H9 (cell line): ENCODE data around the gene POU5F1. TPM values are rescaled to one million over a fixed set of nuclear protein-coding genes. Genes with fewer than 3 reads are reported as not detected.

Source experiments
- DNase-seq: peaks from one replicate; pipeline ENCODE4 v3.0.0-alpha.2; 2017
- H2AFZ ChIP-seq: one replicate; pipeline ENCODE4 v1.6.1; 2013; ENCODE audit warnings: mild to moderate bottlenecking, low read length, control low read depth, moderate library complexity
- H2AK5ac ChIP-seq: 2 replicates; pipeline ENCODE4 v1.6.1; 2013; ENCODE audit warnings: low read length, control low read depth, mixed read lengths; ENCODE audit not compliant: insufficient read length
- H2BK120ac ChIP-seq: one replicate; pipeline ENCODE4 v1.6.1; 2013; ENCODE audit warnings: low read depth, mild to moderate bottlenecking, low read length, control low read depth, inconsistent platforms; ENCODE audit not compliant: poor library complexity, severe bottlenecking
- H2BK12ac ChIP-seq: 2 replicates; pipeline ENCODE4 v1.6.1; 2013; ENCODE audit warnings: low read length, control low read depth, mixed read lengths, low read depth; ENCODE audit not compliant: insufficient read length
- H2BK15ac ChIP-seq: 2 replicates; pipeline ENCODE4 v1.6.1; 2013; ENCODE audit warnings: low read depth, low read length, control low read depth
- H2BK20ac ChIP-seq: one replicate; pipeline ENCODE4 v1.6.1; 2013; ENCODE audit warnings: low read depth, mild to moderate bottlenecking, low read length, control low read depth, inconsistent platforms; ENCODE audit not compliant: poor library complexity, severe bottlenecking
- H2BK5ac ChIP-seq: 2 replicates; pipeline ENCODE4 v1.6.1; 2013; ENCODE audit warnings: low read length, control low read depth, mixed read lengths; ENCODE audit not compliant: insufficient read length
- H3K14ac ChIP-seq: 2 replicates; pipeline ENCODE4 v1.6.1; 2013; ENCODE audit warnings: low read length, control low read depth; ENCODE audit not compliant: insufficient read depth
- H3K18ac ChIP-seq: 2 replicates; pipeline ENCODE4 v1.6.1; 2013; ENCODE audit warnings: low read depth, mild to moderate bottlenecking, mixed read lengths, low read length, control low read depth; ENCODE audit not compliant: insufficient read length
- H3K23ac ChIP-seq: 2 replicates; pipeline ENCODE4 v1.6.1; 2013; ENCODE audit warnings: low read length, control low read depth, mixed read lengths, low read depth; ENCODE audit not compliant: insufficient read length
- H3K23me2 ChIP-seq: 2 replicates; pipeline ENCODE4 v1.6.1; 2013; ENCODE audit warnings: low read depth, mild to moderate bottlenecking, mixed read lengths, low read length, control low read depth; ENCODE audit not compliant: insufficient read length, poor library complexity, severe bottlenecking
- H3K27ac ChIP-seq: 2 replicates; pipeline ENCODE4 v1.5.1; 2013; ENCODE audit warnings: low read length, control low read depth, mixed read lengths, low read depth; ENCODE audit not compliant: insufficient read length
- H3K27me3 ChIP-seq: 2 replicates; pipeline ENCODE4 v1.6.1; 2013; ENCODE audit warnings: low read length, control low read depth, inconsistent platforms; ENCODE audit not compliant: insufficient read depth
- H3K4ac ChIP-seq: 2 replicates; pipeline ENCODE4 v1.6.1; 2013; ENCODE audit warnings: low read depth, mild to moderate bottlenecking, control low read depth, inconsistent platforms, low read length, moderate library complexity
- H3K4me1 ChIP-seq: 2 replicates; pipeline ENCODE4 v1.6.1; 2013; ENCODE audit warnings: low read length, control low read depth, inconsistent platforms; ENCODE audit not compliant: insufficient read depth
- H3K4me2 ChIP-seq: 2 replicates; pipeline ENCODE4 v1.6.1; 2013; ENCODE audit warnings: low read length, control low read depth, mixed read lengths; ENCODE audit not compliant: insufficient read length, insufficient read depth
- H3K56ac ChIP-seq: 2 replicates; pipeline ENCODE4 v1.6.1; 2013; ENCODE audit warnings: low read depth, mild to moderate bottlenecking, mixed read lengths, low read length, control low read depth; ENCODE audit not compliant: insufficient read length
- H3K79me1 ChIP-seq: 2 replicates; pipeline ENCODE4 v1.6.1; 2013; ENCODE audit warnings: low read depth, mild to moderate bottlenecking, moderate library complexity, low read length, control low read depth, inconsistent platforms; ENCODE audit not compliant: insufficient read depth, poor library complexity, severe bottlenecking
- H3K79me2 ChIP-seq: 2 replicates; pipeline ENCODE4 v1.6.1; 2013; ENCODE audit warnings: low read length, control low read depth, inconsistent platforms; ENCODE audit not compliant: insufficient read depth
- H3K9ac ChIP-seq: 2 replicates; pipeline ENCODE4 v1.6.1; 2013; ENCODE audit warnings: low read length, control low read depth, mixed read lengths; ENCODE audit not compliant: insufficient read length; ENCODE audit errors: extremely low read depth
- H3K9me3 ChIP-seq: one replicate; pipeline ENCODE4 v1.6.1; 2013; ENCODE audit warnings: low read depth, low read length, inconsistent platforms; ENCODE audit not compliant: control insufficient read depth
- H3T11ph ChIP-seq: one replicate; pipeline ENCODE4 v1.6.1; 2013; ENCODE audit warnings: mild to moderate bottlenecking, low read length, control low read depth, inconsistent platforms
- H4K20me1 ChIP-seq: one replicate; pipeline ENCODE4 v1.6.1; 2013; ENCODE audit not compliant: control insufficient read depth, insufficient read length, insufficient read depth
- H4K5ac ChIP-seq: 2 replicates; pipeline ENCODE4 v1.6.1; 2013; ENCODE audit warnings: low read depth, mild to moderate bottlenecking, mixed read lengths, low read length, control low read depth; ENCODE audit not compliant: insufficient read length
- H4K8ac ChIP-seq: replicated peaks from 2 replicates; pipeline ENCODE4 v1.6.1; 2013; ENCODE audit warnings: low read length, control low read depth, mixed read lengths, low read depth; ENCODE audit not compliant: insufficient read length
- H4K91ac ChIP-seq: 2 replicates; pipeline ENCODE4 v1.6.1; 2013; ENCODE audit warnings: low read depth, mild to moderate bottlenecking, moderate library complexity, mixed read lengths, low read length, control low read depth; ENCODE audit not compliant: insufficient read length
- H3K27ac Mint-ChIP-seq, 3 experiments: 2 replicates in 2 of 3; 3 replicates in 1 of 3; pipeline ENCODE4 v1.8.0; 2020 to 2021; ENCODE audit warnings: mixed read lengths in 3 of 3, mild to moderate bottlenecking in 1 of 3, moderate library complexity in 1 of 3
- H3K27me3 Mint-ChIP-seq: 2 replicates; pipeline ENCODE4 v1.8.0; 2021; ENCODE audit warnings: low read depth, mild to moderate bottlenecking, moderate library complexity, mixed read lengths
- H3K36me3 Mint-ChIP-seq, 3 experiments: 2 replicates in 2 of 3; 3 replicates in 1 of 3; pipeline ENCODE4 v1.8.0; 2020 to 2021; ENCODE audit warnings: low read depth in 3 of 3, mixed read lengths in 3 of 3; ENCODE audit not compliant: insufficient read depth in 1 of 3
- H3K4me1 Mint-ChIP-seq, 2 experiments: 2 replicates each; pipeline ENCODE4 v1.8.0; 2020; ENCODE audit warnings: mixed read lengths in 2 of 2
- H3K4me3 Mint-ChIP-seq, 2 experiments: 2 replicates in 1 of 2; 3 replicates in 1 of 2; pipeline ENCODE4 v1.8.0; 2020 to 2021; ENCODE audit warnings: mild to moderate bottlenecking in 2 of 2, mixed read lengths in 2 of 2, moderate library complexity in 1 of 2
- H3K9me3 Mint-ChIP-seq, 2 experiments: 2 replicates in 1 of 2; 3 replicates in 1 of 2; pipeline ENCODE4 v1.8.0; 2020; ENCODE audit warnings: mild to moderate bottlenecking in 2 of 2, mixed read lengths in 2 of 2, moderate library complexity in 1 of 2
- WGBS: extraction: QIAGEN DNeasy Blood & Tissue Kit; methylation state at CpG from one replicate; pipeline ENCODE4 v1.1.7; 2013; ENCODE audit warnings: missing lambda C conversion rate, low lambda C conversion rate, mixed read lengths; ENCODE audit not compliant: insufficient read length; ENCODE audit errors: extremely low coverage; 5-methylcytosine and 5-hydroxymethylcytosine counted together
- total RNA-seq: library from RNA; stranded (reverse); gene quantifications from 2 replicates; pipeline ENCODE4 v1.2.1, GENCODE V29; 2021
- TF ChIP-seq, protein P1 (sequence below): fragments of 200-600 bp; sonication (generic); conservative IDR thresholded peaks from 3 replicates; pipeline ENCODE4 v1.8.0; 2021; ENCODE audit warnings: antibody characterized with exemption, mild to moderate bottlenecking

The POU5F1 gene
- total RNA-seq, 1 experiment from 2014 or later = 2,134 TPM

DNA sequence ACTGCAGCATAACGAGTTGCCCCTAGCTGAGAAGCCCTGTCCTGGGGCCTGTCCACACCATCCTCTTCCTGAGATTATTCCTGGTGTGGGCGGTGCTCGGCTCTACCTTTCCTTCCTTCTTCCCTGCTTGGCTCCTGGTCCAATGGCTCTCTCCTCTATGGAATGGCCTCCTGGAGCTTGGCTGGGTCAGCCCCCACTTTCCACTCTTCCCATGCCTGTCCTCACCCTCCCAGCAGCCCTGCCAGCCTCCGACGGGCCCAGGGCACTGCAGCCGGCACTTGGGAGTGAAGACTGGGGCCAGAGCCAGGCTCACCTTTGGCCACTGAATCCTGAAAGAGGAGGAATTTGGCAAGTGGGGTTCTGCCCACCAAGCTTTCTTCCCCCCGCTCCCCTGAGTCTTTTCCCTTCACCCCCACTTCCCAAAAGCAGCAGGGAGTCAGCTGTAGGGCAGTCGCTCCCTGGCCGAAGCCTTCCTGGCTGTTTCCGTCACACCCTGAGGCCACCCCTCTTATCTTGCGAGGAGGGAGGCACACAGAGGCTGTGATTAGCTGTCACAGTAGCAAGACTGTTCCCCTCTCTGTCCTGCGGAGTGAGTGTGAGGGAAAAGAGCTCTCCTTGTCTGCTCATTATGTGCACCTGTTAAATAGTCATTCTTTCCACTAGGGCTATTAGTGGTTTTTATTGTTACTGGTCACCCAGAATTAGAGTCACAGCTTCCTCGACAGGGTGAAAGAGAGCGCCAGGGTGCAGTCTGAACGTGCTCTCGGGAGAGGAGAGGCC is 43.9 kb downstream of the POU5F1 start:
- no CpG with 5 or more reads among the region's 16 CpGs for WGBS
- Histone ChIP-seq H3K27me3 (no peaks in the 10 kb centered on the region), H2AK5ac (no peak overlapping the region), H4K20me1 (no peaks in the 10 kb centered on the region), H3K4me1 (no peaks in the 10 kb centered on the region), H3K79me2 (no peaks in the 10 kb centered on the region), H4K91ac (no peak overlapping the region), H4K5ac (no peak overlapping the region), H2BK12ac (no peak overlapping the region), H3K27ac (no peak overlapping the region), H3K9me3 (no peaks in the 10 kb centered on the region), H4K8ac (no peak overlapping the region), H2BK20ac (no peak overlapping the region), H3K4ac (no peak overlapping the region), H3K79me1 (no peaks in the 10 kb centered on the region), H3K56ac (no peak overlapping the region), H3K23ac (no peak overlapping the region), H3K23me2 (no peaks in the 10 kb centered on the region), H2BK15ac (no peak overlapping the region), H3K14ac (no peak overlapping the region), H3K18ac (no peak overlapping the region), H2BK120ac (no peak overlapping the region), H2AFZ (no peak overlapping the region), H2BK5ac (no peak overlapping the region), H3T11ph (no peak overlapping the region), H3K9ac (no peak overlapping the region), H3K4me2 (no peak overlapping the region)
- Mint-ChIP-seq H3K36me3 (no peaks in the 10 kb centered on the region), H3K4me1 (peaks cover 37 to 43% of the 10 kb centered on the region in 2 experiments), H3K27me3 (peaks cover 13% of the 10 kb centered on the region), H3K4me3 (no peak overlapping the region; a peak in 1 of 5 replicates), H3K9me3 (no peaks in the 10 kb centered on the region; a peak in 1 of 5 replicates), H3K27ac (no peak overlapping the region)
- DNase-seq = no peak
- TF ChIP-seq, protein P1, sequence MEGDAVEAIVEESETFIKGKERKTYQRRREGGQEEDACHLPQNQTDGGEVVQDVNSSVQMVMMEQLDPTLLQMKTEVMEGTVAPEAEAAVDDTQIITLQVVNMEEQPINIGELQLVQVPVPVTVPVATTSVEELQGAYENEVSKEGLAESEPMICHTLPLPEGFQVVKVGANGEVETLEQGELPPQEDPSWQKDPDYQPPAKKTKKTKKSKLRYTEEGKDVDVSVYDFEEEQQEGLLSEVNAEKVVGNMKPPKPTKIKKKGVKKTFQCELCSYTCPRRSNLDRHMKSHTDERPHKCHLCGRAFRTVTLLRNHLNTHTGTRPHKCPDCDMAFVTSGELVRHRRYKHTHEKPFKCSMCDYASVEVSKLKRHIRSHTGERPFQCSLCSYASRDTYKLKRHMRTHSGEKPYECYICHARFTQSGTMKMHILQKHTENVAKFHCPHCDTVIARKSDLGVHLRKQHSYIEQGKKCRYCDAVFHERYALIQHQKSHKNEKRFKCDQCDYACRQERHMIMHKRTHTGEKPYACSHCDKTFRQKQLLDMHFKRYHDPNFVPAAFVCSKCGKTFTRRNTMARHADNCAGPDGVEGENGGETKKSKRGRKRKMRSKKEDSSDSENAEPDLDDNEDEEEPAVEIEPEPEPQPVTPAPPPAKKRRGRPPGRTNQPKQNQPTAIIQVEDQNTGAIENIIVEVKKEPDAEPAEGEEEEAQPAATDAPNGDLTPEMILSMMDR = no peak
